GM12864 (cell line): Measurements from ENCODE around the gene PRR12.

Experiments used
- DNase-seq: peaks from one replicate; pipeline ENCODE4 v3.0.0-alpha.2; 2011; ENCODE audit warnings: low read depth
- H3K4me3 ChIP-seq: 2 replicates; pipeline ENCODE4 v1.5.1; 2011; ENCODE audit warnings: mild to moderate bottlenecking, low read depth, low read length, control low read depth
- TF ChIP-seq, protein P1 (sequence below): IDR thresholded peaks from 2 replicates; pipeline ENCODE4 v1.5.1; 2011; ENCODE audit warnings: low read depth, mild to moderate bottlenecking, moderate library complexity, low read length, control low read depth, inconsistent platforms; ENCODE audit errors: missing control alignments

The PRR12 gene

DNA sequence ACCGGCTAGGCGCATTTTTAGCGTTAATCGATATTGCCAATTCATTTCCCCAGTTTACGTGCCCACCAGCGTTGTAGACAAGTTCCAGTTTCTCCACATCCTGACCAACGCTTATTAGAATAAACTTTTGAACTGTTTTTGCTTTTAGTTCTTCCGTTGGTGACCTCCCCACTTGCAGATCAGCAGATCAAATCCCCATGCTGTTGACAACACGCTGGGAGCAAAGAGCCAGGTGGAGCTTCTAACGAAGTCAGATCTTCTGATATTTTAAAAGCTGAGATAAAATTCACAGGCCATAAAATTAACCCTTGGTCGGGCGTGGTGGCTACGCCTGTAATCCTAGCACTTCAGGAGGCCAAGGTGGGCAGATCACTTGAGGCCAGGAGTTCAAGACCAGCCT is 41.9 kb upstream of the PRR12 start:
- H3K4me3 ChIP-seq: no peak overlapping the region
- DNase-seq: no peak
- TF ChIP-seq, protein P1, sequence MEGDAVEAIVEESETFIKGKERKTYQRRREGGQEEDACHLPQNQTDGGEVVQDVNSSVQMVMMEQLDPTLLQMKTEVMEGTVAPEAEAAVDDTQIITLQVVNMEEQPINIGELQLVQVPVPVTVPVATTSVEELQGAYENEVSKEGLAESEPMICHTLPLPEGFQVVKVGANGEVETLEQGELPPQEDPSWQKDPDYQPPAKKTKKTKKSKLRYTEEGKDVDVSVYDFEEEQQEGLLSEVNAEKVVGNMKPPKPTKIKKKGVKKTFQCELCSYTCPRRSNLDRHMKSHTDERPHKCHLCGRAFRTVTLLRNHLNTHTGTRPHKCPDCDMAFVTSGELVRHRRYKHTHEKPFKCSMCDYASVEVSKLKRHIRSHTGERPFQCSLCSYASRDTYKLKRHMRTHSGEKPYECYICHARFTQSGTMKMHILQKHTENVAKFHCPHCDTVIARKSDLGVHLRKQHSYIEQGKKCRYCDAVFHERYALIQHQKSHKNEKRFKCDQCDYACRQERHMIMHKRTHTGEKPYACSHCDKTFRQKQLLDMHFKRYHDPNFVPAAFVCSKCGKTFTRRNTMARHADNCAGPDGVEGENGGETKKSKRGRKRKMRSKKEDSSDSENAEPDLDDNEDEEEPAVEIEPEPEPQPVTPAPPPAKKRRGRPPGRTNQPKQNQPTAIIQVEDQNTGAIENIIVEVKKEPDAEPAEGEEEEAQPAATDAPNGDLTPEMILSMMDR: no peak

DNA sequence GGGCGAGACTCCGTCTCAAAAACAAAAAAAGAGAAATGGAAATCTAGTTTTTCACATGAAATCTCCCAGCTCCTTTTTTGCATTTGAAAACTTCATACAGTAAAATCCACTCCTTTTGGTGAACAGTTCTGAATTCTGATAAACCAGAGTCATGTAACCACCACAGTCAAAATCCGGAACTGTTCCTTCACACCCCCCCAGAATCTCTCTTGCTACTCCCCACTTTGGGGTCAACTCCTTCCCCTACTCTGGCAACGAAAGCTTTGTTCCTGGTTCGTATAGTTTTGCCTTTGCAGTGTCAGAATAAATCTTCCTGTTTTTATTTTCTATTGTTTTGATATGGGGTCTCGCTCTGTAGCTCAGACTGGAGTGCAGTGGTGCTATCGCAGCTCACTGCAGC is 39.5 kb upstream of the PRR12 start:
- DNase-seq: no peak
- H3K4me3 ChIP-seq: no peak overlapping the region
- TF ChIP-seq, protein P1: no peak

DNA sequence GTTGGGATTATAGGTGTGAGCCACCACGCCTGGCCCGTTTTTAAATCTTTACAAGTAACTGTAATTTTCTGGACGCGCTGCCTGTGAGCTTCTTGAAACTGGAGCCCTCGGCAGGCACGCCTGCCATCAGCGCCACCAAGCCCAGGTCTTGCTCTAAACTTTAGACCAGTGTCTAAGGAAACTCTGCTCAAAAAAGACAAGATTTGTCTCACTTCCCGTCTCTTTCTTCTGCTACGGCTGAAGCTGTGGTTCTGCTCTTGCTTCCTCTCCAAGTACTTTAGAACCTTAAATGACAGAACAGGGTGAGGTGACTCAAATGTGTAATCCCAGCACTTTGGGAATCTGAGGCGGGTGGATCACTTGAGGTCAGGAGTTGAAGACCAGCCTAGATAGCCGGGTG is 38.2 kb upstream of the PRR12 start:
- TF ChIP-seq, protein P1: no peak
- DNase-seq: no peak
- H3K4me3 ChIP-seq: no peak overlapping the region

DNA sequence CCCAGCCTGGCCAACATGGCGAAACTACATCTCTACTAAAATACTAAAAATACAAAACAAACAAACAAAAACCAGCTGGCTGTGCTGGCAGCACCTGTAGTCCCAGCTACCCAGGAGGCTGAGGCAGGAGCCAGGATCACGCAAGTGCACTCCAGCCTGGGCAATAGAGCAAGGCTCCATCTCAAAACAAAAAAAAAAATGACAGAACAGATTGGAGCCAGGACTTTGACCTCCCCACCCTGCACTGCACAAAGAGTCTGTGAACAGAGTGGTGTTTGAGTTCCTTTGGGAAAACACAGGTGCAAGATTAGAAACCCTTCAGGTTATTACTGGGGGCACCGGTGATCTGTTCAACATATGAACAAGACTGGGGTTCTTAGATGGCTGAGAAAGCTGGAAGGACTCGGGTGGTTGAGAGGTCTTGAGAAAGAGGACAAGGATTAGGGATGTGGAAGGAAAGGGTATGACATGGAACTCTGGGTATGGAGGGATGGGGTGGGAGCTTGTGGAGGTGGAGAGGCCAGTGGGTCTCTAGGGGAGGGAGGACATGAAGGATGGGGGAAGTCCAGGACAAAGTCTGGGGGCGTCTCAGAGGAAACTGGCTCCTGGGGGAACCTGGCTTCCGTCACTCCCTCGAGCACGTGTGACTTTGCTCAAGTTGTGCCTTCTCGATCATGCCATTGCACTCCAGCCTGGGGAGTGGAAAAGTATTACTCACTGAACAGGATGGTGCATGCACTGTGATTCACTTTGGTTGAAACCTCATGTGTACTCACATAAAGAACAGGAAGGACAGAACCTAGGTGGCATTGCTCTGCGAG is 37.3 kb upstream of the PRR12 start:
- TF ChIP-seq, protein P1: no peak

DNA sequence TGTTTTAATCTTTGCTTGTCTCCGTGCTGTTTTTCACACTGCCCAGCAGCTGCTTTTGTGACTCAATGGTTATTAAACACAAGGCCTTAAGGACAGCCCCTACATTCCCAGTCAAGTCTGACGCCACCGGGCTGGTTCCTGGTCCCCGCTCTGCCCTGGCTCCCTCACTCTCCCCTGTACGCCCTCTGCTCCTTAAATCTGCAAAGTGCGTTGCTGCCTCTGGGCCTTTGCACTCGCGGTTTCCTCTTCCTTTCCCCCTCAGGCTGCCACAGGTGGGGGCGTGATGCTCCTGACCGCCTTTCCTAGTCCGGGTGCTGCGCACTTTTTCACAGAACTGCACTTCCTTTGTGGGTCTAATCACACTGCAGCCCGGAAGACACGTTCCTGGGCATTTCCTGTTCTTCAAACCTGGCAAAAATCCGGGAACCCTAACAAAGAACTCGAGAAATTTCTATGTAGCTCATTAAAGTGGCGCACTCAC is 36.2 kb upstream of the PRR12 start:
- no peak for DNase-seq
- no peak overlapping the region for H3K4me3 ChIP-seq
- TF ChIP-seq, protein P1: no peak

More for the DNA sequence above, 37.3 kb upstream of the PRR12 start:
- no peak for DNase-seq
- H3K4me3 ChIP-seq: no peak overlapping the region

DNA sequence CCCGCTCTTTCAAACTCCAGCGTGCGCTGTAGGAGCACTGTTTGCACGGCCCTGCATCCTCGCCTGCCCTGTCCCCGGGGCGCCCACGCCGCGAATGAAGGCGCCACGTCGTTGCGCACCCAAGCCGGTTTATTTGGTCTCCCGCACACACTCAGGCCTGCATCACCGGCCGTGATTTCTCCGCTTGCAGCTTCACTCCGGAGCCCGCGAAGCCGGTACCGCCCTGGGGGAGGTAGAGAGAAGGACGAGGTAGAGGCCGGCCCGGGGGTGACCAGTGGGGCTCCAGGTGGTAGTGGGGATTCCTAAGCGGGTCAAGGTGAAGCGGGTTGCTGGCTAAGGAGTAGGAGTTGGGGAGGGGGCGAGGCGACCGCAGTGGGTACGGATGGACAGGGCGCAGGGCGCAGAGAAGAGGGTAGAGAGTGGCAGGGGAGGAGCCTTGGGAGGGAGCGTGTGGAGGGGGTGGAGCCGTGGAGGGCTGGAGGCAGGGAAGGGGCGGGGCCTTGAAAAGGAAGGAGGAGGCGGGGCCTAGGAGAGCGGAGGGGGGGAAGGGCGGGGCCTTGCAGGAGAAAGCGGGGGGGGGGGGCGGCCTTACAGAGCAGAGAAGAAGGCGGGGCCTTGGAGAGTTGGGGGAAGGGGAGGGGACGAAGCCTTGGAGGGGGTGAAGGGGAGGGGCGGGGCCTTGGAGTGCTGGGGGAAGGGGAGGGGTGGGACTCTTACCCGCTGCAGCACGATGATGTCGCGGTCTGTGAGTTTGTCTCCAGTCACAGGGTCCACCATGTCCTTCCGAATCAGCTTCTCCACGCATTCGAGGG is 35.2 kb upstream of the PRR12 start:
- no peak overlapping the region for H3K4me3 ChIP-seq
- DNase-seq: no peak
- TF ChIP-seq, protein P1: no peak
